ENCODE measurements around the gene ELMO3.

The ELMO3 gene

DNA sequence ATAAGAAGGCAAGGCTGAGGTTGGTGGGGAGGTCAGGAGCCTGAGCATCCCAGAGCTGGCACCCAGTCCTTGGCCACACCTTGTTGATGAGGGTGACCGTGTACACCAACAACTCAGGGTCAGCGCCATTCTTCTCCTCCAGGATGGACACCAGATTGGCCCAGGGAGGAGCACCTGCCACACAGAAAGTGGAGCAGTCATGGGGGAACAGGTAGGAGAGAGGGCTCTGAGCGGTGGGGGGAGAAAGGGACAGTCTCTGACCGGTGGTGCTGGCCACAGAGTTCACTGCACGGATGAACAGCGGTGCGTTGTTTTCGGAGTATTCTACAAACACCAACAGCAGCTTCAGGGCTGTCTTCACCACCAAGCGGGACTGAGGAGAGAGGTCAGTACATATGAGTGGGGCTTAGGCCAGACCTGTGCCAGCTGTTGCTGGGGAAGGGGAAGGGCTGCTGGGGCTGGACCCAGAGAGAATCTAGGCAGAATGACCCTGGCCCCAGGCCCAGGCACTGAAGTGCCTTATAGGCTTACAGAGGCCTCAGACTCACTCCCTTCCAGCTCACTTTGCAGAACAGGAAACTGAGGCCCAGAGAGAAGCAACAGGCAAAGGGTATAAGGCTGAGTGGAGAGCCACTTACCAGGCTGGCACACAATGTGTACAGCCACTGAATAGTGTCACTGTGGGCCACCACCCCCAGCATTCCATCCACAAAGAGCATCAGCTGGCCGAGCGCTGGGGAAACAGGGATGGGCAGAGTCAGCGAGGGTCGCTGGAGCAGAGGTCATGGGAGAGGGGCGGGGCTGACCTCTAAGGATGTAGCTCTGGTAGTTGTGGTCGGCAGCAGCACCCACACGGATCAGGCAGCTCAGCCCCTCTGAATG, 38.7 kb downstream of the ELMO3 start:
- no peak for TF ChIP-seq PPARA (CRISPR knock-in tag; IDR thresholded peaks at IDR 0.05; ENCODE audit: borderline replicate concordance)
- TF ChIP-seq ZFP30 (CRISPR knock-in tag; IDR thresholded peaks at IDR 0.05) = no peak
- TF ChIP-seq BACH2 (CRISPR knock-in tag; IDR thresholded peaks at IDR 0.05; ENCODE audit: borderline replicate concordance) = no peak
- TF ChIP-seq RARB (CRISPR knock-in tag; IDR thresholded peaks at IDR 0.05) = no peak
- TF ChIP-seq SNAI2 (CRISPR knock-in tag; IDR thresholded peaks at IDR 0.05) = no peak
- no peak for TF ChIP-seq ZNF70 (CRISPR knock-in tag; IDR thresholded peaks at IDR 0.05)
- no peak for TF ChIP-seq ESRRG (CRISPR knock-in tag; IDR thresholded peaks at IDR 0.05)
- TF ChIP-seq TOX (CRISPR knock-in tag; IDR thresholded peaks at IDR 0.05; ENCODE audit: borderline replicate concordance) = no peak
- no peak for TF ChIP-seq CSDC2 (CRISPR knock-in tag; IDR thresholded peaks at IDR 0.05)
- TF ChIP-seq OSR1 (CRISPR knock-in tag; IDR thresholded peaks at IDR 0.05) = no peak
- TF ChIP-seq, protein P1, sequence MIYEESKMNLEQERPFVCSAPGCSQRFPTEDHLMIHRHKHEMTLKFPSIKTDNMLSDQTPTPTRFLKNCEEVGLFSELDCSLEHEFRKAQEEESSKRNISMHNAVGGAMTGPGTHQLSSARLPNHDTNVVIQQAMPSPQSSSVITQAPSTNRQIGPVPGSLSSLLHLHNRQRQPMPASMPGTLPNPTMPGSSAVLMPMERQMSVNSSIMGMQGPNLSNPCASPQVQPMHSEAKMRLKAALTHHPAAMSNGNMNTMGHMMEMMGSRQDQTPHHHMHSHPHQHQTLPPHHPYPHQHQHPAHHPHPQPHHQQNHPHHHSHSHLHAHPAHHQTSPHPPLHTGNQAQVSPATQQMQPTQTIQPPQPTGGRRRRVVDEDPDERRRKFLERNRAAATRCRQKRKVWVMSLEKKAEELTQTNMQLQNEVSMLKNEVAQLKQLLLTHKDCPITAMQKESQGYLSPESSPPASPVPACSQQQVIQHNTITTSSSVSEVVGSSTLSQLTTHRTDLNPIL (CRISPR knock-in tag; IDR thresholded peaks at IDR 0.05; ENCODE audit: low read depth) = no peak
- TF ChIP-seq, protein P2, sequence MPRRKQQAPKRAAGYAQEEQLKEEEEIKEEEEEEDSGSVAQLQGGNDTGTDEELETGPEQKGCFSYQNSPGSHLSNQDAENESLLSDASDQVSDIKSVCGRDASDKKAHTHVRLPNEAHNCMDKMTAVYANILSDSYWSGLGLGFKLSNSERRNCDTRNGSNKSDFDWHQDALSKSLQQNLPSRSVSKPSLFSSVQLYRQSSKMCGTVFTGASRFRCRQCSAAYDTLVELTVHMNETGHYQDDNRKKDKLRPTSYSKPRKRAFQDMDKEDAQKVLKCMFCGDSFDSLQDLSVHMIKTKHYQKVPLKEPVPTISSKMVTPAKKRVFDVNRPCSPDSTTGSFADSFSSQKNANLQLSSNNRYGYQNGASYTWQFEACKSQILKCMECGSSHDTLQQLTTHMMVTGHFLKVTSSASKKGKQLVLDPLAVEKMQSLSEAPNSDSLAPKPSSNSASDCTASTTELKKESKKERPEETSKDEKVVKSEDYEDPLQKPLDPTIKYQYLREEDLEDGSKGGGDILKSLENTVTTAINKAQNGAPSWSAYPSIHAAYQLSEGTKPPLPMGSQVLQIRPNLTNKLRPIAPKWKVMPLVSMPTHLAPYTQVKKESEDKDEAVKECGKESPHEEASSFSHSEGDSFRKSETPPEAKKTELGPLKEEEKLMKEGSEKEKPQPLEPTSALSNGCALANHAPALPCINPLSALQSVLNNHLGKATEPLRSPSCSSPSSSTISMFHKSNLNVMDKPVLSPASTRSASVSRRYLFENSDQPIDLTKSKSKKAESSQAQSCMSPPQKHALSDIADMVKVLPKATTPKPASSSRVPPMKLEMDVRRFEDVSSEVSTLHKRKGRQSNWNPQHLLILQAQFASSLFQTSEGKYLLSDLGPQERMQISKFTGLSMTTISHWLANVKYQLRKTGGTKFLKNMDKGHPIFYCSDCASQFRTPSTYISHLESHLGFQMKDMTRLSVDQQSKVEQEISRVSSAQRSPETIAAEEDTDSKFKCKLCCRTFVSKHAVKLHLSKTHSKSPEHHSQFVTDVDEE (CRISPR knock-in tag; IDR thresholded peaks at IDR 0.05) = no peak
- no peak for TF ChIP-seq GLIS3 (CRISPR knock-in tag; IDR thresholded peaks at IDR 0.05)
- ATAC-seq = no peak

DNA sequence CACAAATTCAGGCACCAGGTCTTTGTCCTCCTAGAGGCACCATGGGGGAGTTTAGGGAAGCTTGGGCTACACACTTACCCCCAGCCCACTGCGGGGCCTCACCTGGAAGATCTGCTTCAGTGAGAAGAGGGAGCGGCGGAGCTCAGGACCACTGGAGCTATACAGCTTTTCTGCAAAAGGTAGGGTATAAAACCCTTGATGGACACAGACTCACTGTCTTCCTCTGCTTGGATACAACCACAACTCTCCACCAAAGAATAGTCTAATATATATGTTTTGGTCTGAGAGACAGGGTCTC, 39.3 kb downstream of the ELMO3 start:
- TF ChIP-seq, protein P3, sequence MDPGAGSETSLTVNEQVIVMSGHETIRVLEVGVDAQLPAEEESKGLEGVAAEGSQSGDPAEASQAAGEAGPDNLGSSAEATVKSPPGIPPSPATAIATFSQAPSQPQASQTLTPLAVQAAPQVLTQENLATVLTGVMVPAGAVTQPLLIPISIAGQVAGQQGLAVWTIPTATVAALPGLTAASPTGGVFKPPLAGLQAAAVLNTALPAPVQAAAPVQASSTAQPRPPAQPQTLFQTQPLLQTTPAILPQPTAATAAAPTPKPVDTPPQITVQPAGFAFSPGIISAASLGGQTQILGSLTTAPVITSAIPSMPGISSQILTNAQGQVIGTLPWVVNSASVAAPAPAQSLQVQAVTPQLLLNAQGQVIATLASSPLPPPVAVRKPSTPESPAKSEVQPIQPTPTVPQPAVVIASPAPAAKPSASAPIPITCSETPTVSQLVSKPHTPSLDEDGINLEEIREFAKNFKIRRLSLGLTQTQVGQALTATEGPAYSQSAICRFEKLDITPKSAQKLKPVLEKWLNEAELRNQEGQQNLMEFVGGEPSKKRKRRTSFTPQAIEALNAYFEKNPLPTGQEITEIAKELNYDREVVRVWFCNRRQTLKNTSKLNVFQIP (CRISPR knock-in tag; IDR thresholded peaks at IDR 0.05; ENCODE audit: borderline replicate concordance, low read depth) = no peak
- TF ChIP-seq ZFP30 (CRISPR knock-in tag; IDR thresholded peaks at IDR 0.05) (no peak), ZNF8 (CRISPR knock-in tag; IDR thresholded peaks at IDR 0.05) (no peak)
- ATAC-seq = no peak

DNA sequence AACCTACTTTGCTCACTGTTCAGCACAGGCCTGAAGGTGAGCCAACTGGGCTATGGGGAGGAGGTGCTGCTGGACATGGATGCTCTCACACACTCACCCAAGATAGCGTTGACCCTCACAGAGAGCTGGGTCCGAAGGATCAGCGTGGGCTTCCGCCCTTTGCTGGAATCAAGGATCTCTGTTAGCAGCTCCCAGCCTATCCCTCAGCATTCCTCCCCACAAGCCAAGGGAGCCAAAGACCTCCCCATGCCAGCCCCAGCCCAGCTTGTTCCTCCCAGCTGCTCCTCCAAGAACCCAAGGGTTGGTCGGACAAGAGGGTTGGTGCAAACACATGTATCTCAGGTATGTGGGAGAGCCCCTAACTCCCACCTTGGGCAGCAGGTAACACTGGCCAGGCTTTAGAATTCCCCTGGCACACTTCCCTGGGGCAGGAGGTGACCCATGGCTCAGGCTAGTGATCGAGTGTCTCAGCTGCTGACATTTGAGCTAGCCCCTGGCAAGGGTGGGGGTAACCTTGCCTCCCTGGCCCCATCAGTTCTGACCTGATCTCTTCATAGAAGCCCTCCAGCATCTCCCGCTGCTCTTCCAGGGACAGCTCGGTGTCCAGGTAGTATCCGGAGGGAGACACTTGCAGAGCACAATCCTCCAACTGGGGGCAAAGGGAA, 40.0 kb downstream of the ELMO3 start:
- TF ChIP-seq RARB (CRISPR knock-in tag; IDR thresholded peaks at IDR 0.05) = no peak
- TF ChIP-seq ZNF8 (CRISPR knock-in tag; IDR thresholded peaks at IDR 0.05) = no peak
- TF ChIP-seq ZFP30 (CRISPR knock-in tag; IDR thresholded peaks at IDR 0.05) = no peak
- no peak for TF ChIP-seq BACH2 (CRISPR knock-in tag; IDR thresholded peaks at IDR 0.05; ENCODE audit: borderline replicate concordance)
- TF ChIP-seq, protein P4, sequence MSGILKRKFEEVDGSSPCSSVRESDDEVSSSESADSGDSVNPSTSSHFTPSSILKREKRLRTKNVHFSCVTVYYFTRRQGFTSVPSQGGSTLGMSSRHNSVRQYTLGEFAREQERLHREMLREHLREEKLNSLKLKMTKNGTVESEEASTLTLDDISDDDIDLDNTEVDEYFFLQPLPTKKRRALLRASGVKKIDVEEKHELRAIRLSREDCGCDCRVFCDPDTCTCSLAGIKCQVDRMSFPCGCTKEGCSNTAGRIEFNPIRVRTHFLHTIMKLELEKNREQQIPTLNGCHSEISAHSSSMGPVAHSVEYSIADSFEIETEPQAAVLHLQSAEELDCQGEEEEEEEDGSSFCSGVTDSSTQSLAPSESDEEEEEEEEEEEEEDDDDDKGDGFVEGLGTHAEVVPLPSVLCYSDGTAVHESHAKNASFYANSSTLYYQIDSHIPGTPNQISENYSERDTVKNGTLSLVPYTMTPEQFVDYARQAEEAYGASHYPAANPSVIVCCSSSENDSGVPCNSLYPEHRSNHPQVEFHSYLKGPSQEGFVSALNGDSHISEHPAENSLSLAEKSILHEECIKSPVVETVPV (CRISPR knock-in tag; IDR thresholded peaks at IDR 0.05) = no peak
- TF ChIP-seq ZNF70 (CRISPR knock-in tag; IDR thresholded peaks at IDR 0.05) = no peak
- TF ChIP-seq SNAI2 (CRISPR knock-in tag; IDR thresholded peaks at IDR 0.05) = no peak
- no peak for TF ChIP-seq ARNTL (CRISPR knock-in tag; IDR thresholded peaks at IDR 0.05; ENCODE audit: borderline replicate concordance, low read depth)
- TF ChIP-seq, protein P1 (CRISPR knock-in tag; IDR thresholded peaks at IDR 0.05; ENCODE audit: low read depth) = no peak
- TF ChIP-seq, protein P2 (CRISPR knock-in tag; IDR thresholded peaks at IDR 0.05) = no peak
- TF ChIP-seq, protein P5, sequence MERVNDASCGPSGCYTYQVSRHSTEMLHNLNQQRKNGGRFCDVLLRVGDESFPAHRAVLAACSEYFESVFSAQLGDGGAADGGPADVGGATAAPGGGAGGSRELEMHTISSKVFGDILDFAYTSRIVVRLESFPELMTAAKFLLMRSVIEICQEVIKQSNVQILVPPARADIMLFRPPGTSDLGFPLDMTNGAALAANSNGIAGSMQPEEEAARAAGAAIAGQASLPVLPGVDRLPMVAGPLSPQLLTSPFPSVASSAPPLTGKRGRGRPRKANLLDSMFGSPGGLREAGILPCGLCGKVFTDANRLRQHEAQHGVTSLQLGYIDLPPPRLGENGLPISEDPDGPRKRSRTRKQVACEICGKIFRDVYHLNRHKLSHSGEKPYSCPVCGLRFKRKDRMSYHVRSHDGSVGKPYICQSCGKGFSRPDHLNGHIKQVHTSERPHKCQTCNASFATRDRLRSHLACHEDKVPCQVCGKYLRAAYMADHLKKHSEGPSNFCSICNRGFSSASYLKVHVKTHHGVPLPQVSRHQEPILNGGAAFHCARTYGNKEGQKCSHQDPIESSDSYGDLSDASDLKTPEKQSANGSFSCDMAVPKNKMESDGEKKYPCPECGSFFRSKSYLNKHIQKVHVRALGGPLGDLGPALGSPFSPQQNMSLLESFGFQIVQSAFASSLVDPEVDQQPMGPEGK (CRISPR knock-in tag; IDR thresholded peaks at IDR 0.05; ENCODE audit: borderline replicate concordance) = no peak

More for the DNA sequence above, 40.0 kb downstream of the ELMO3 start:
- ATAC-seq = no peak

Measured in SK-N-SH treated with all-trans-retinoic acid at 6 μM for 48 hours (cell line).